Measurements from ENCODE around the gene CASS4.

CASS4 gene

GRCh38 chr20:56430461-56430860 lies 18.4 kb downstream of the CASS4 start:
- peaks cover 0 to 14% (median 0%) of the 10 kb centered on the region in 4 experiments for H3K36me3 ChIP-seq (ENCODE audit: control insufficient read depth in 4 of 4, insufficient read depth in 4 of 4, low read length in 3 of 4)
- peaks cover 5 to 47% (median 12%) of the 10 kb centered on the region in 4 experiments for H3K4me1 ChIP-seq (ENCODE audit: control extremely low read depth in 1 of 4, control insufficient read depth in 4 of 4, insufficient read depth in 4 of 4, low read length in 3 of 4)
- ChIA-PET POLR2A (interaction anchor here (0.8 kb wide), 1 partner anchor 12 kb away, joined by 3 read pairs; no protein-coding TSS in a partner anchor), CTCF (interaction anchor here (1.0 kb wide), 1 partner anchor 33 kb away, joined by 3 read pairs; no protein-coding TSS in a partner anchor)
- no peaks in the 10 kb centered on the region for H3K27me3 ChIP-seq (replicated peaks in 2 of 5; ENCODE audit: control insufficient read depth in 4 of 5, insufficient read depth in 5 of 5, low read length in 4 of 5)
- no peak overlapping the region for H3K4me3 ChIP-seq (ENCODE audit: control insufficient read depth in 1 of 7, extremely low read depth in 1 of 7, insufficient read depth in 4 of 7, low read depth in 2 of 7, low read length in 6 of 7)
- H3K9me3 ChIP-seq (ENCODE audit: control extremely low read depth in 1 of 5, control insufficient read depth in 4 of 5, insufficient read depth in 2 of 5, low read depth in 1 of 5, low read length in 4 of 5) = no peaks in the 10 kb centered on the region
- 94% methylated on average over 4 of the region's 4 CpGs for WGBS (ENCODE audit: insufficient coverage)
- H3K27ac ChIP-seq (ENCODE audit: insufficient read depth in 1 of 2, low read depth in 1 of 2, low read length in 2 of 2, poor library complexity in 1 of 2, severe bottlenecking in 2 of 2) = no peak overlapping the region
- no peak for DNase-seq

GRCh38 chr20:56430957-56431356 lies 18.9 kb downstream of the CASS4 start:
- H3K9me3 ChIP-seq (ENCODE audit: control extremely low read depth in 1 of 5, control insufficient read depth in 4 of 5, insufficient read depth in 2 of 5, low read depth in 1 of 5, low read length in 4 of 5) = no peaks in the 10 kb centered on the region
- no peak overlapping the region for H3K27ac ChIP-seq (ENCODE audit: insufficient read depth in 1 of 2, low read depth in 1 of 2, low read length in 2 of 2, poor library complexity in 1 of 2, severe bottlenecking in 2 of 2)
- ChIA-PET CTCF (interaction anchor here (1.0 kb wide), 1 partner anchor 34 kb away, joined by 3 read pairs; no protein-coding TSS in a partner anchor), POLR2A (no interaction called here)
- H3K4me3 ChIP-seq (ENCODE audit: control insufficient read depth in 1 of 7, extremely low read depth in 1 of 7, insufficient read depth in 4 of 7, low read depth in 2 of 7, low read length in 6 of 7) = no peak overlapping the region
- H3K27me3 ChIP-seq (replicated peaks in 2 of 5; ENCODE audit: control insufficient read depth in 4 of 5, insufficient read depth in 5 of 5, low read length in 4 of 5) = no peaks in the 10 kb centered on the region
- peaks cover 0 to 14% (median 0%) of the 10 kb centered on the region in 4 experiments for H3K36me3 ChIP-seq (ENCODE audit: control insufficient read depth in 4 of 4, insufficient read depth in 4 of 4, low read length in 3 of 4)
- WGBS (ENCODE audit: insufficient coverage) = 89% methylated on average over 1 of the region's 1 CpG
- peaks cover 5 to 47% (median 12%) of the 10 kb centered on the region in 4 experiments for H3K4me1 ChIP-seq (ENCODE audit: control extremely low read depth in 1 of 4, control insufficient read depth in 4 of 4, insufficient read depth in 4 of 4, low read length in 3 of 4)
- no peak for DNase-seq

- Histone ChIP-seq H3K27ac (ENCODE audit: insufficient read depth in 1 of 2, low read depth in 1 of 2, low read length in 2 of 2, poor library complexity in 1 of 2, severe bottlenecking in 2 of 2) (no peak overlapping the region), H3K9me3 (ENCODE audit: control extremely low read depth in 1 of 5, control insufficient read depth in 4 of 5, insufficient read depth in 2 of 5, low read depth in 1 of 5, low read length in 4 of 5) (no peaks in the 10 kb centered on the region), H3K27me3 (replicated peaks in 2 of 5; ENCODE audit: control insufficient read depth in 4 of 5, insufficient read depth in 5 of 5, low read length in 4 of 5) (no peaks in the 10 kb centered on the region), H3K4me1 (ENCODE audit: control extremely low read depth in 1 of 4, control insufficient read depth in 4 of 4, insufficient read depth in 4 of 4, low read length in 3 of 4) (peaks cover 5 to 42% (median 12%) of the 10 kb centered on the region in 4 experiments), H3K36me3 (ENCODE audit: control insufficient read depth in 4 of 4, insufficient read depth in 4 of 4, low read length in 3 of 4) (peaks cover 0 to 14% (median 0%) of the 10 kb centered on the region in 4 experiments), H3K4me3 (ENCODE audit: control insufficient read depth in 1 of 7, extremely low read depth in 1 of 7, insufficient read depth in 4 of 7, low read depth in 2 of 7, low read length in 6 of 7) (no peak overlapping the region)
- ChIA-PET CTCF (interaction anchor here (1.5 kb wide), 1 partner anchor 25 kb away, joined by 5 read pairs; no protein-coding TSS in a partner anchor), POLR2A (no interaction called here)
- no peak for DNase-seq
- 100% methylated on average over 1 of the region's 3 CpGs for WGBS (ENCODE audit: insufficient coverage)
Measured at GRCh38 chr20:56431471-56431870, 19.4 kb downstream of the CASS4 start.

GRCh38 chr20:56433221-56433879 lies 21.3 kb downstream of the CASS4 start:
- Histone ChIP-seq H3K36me3 (ENCODE audit: control insufficient read depth in 4 of 4, insufficient read depth in 4 of 4, low read length in 3 of 4) (peaks cover 0 to 26% (median 0%) of the 10 kb centered on the region in 4 experiments), H3K27ac (ENCODE audit: insufficient read depth in 1 of 2, low read depth in 1 of 2, low read length in 2 of 2, poor library complexity in 1 of 2, severe bottlenecking in 2 of 2) (no peak overlapping the region), H3K4me3 (ENCODE audit: control insufficient read depth in 1 of 7, extremely low read depth in 1 of 7, insufficient read depth in 4 of 7, low read depth in 2 of 7, low read length in 6 of 7) (no peak overlapping the region), H3K27me3 (replicated peaks in 2 of 5; ENCODE audit: control insufficient read depth in 4 of 5, insufficient read depth in 5 of 5, low read length in 4 of 5) (no peaks in the 10 kb centered on the region), H3K4me1 (ENCODE audit: control extremely low read depth in 1 of 4, control insufficient read depth in 4 of 4, insufficient read depth in 4 of 4, low read length in 3 of 4) (peaks cover 5 to 27% (median 12%) of the 10 kb centered on the region in 4 experiments), H3K9me3 (ENCODE audit: control extremely low read depth in 1 of 5, control insufficient read depth in 4 of 5, insufficient read depth in 2 of 5, low read depth in 1 of 5, low read length in 4 of 5) (no peaks in the 10 kb centered on the region)
- no peak for DNase-seq
- CTCF ChIA-PET = interaction anchor here (0.9 to 1.5 kb wide), 5 partner anchors 9 to 23 kb away, joined by 3 to 5 read pairs (median 4); partner anchors contain the start of gene CASS4
- POLR2A ChIA-PET = no interaction called here
- no CpG with 5 or more reads among the region's 3 CpGs for WGBS (ENCODE audit: insufficient coverage)

- ChIA-PET CTCF (interaction anchor here (0.9 to 1.2 kb wide), 3 partner anchors 9 to 19 kb away, joined by 3 to 5 read pairs (median 4); no protein-coding TSS in a partner anchor), POLR2A (no interaction called here)
- DNase-seq = no peak
- WGBS (ENCODE audit: insufficient coverage) = no CpG with 5 or more reads among the region's 6 CpGs
- peaks cover 0 to 23% (median 0%) of the 10 kb centered on the region in 4 experiments for H3K36me3 ChIP-seq (ENCODE audit: control insufficient read depth in 4 of 4, insufficient read depth in 4 of 4, low read length in 3 of 4)
- H3K4me3 ChIP-seq (ENCODE audit: control insufficient read depth in 1 of 7, extremely low read depth in 1 of 7, insufficient read depth in 4 of 7, low read depth in 2 of 7, low read length in 6 of 7) = no peak overlapping the region
- H3K27ac ChIP-seq (ENCODE audit: insufficient read depth in 1 of 2, low read depth in 1 of 2, low read length in 2 of 2, poor library complexity in 1 of 2, severe bottlenecking in 2 of 2) = no peak overlapping the region
- H3K27me3 ChIP-seq (replicated peaks in 2 of 5; ENCODE audit: control insufficient read depth in 4 of 5, insufficient read depth in 5 of 5, low read length in 4 of 5) = no peaks in the 10 kb centered on the region
- peaks cover 4 to 26% (median 11%) of the 10 kb centered on the region in 4 experiments for H3K4me1 ChIP-seq (ENCODE audit: control extremely low read depth in 1 of 4, control insufficient read depth in 4 of 4, insufficient read depth in 4 of 4, low read length in 3 of 4)
- no peaks in the 10 kb centered on the region for H3K9me3 ChIP-seq (ENCODE audit: control extremely low read depth in 1 of 5, control insufficient read depth in 4 of 5, insufficient read depth in 2 of 5, low read depth in 1 of 5, low read length in 4 of 5)
Measured at GRCh38 chr20:56433880-56434255, 21.8 kb downstream of the CASS4 start.

GRCh38 chr20:56437196-56437960 lies 25.3 kb downstream of the CASS4 start:
- 97% methylated on average over 7 of the region's 20 CpGs for WGBS (ENCODE audit: insufficient coverage)
- H3K36me3 ChIP-seq (ENCODE audit: control insufficient read depth in 4 of 4, insufficient read depth in 4 of 4, low read length in 3 of 4) = peaks cover 0 to 21% (median 0%) of the 10 kb centered on the region in 4 experiments
- POLR2A ChIA-PET = no interaction called here
- peaks cover 19 to 41% (median 28%) of the 10 kb centered on the region in 4 experiments for H3K4me1 ChIP-seq (ENCODE audit: control extremely low read depth in 1 of 4, control insufficient read depth in 4 of 4, insufficient read depth in 4 of 4, low read length in 3 of 4)
- H3K4me3 ChIP-seq (ENCODE audit: control insufficient read depth in 1 of 7, extremely low read depth in 1 of 7, insufficient read depth in 4 of 7, low read depth in 2 of 7, low read length in 6 of 7) = no peak overlapping the region
- no peak overlapping the region for H3K27ac ChIP-seq (ENCODE audit: insufficient read depth in 1 of 2, low read depth in 1 of 2, low read length in 2 of 2, poor library complexity in 1 of 2, severe bottlenecking in 2 of 2)
- DNase-seq = no peak
- H3K9me3 ChIP-seq (ENCODE audit: control extremely low read depth in 1 of 5, control insufficient read depth in 4 of 5, insufficient read depth in 2 of 5, low read depth in 1 of 5, low read length in 4 of 5) = no peaks in the 10 kb centered on the region
- CTCF ChIA-PET = interaction anchor here (0.9 to 1.6 kb wide), 2 partner anchors 20 to 53 kb away, joined by 3 read pairs; no protein-coding TSS in a partner anchor
- H3K27me3 ChIP-seq (replicated peaks in 2 of 5; ENCODE audit: control insufficient read depth in 4 of 5, insufficient read depth in 5 of 5, low read length in 4 of 5) = no peaks in the 10 kb centered on the region

All from common myeloid progenitor, CD34-positive (primary cell).